Measurements from ENCODE around the gene ATP6AP2. TPM values are rescaled to one million over a fixed set of nuclear protein-coding genes. Genes with fewer than 3 reads are reported as not detected.
A peak's percentile ranks its signal among the peaks of the same experiment; 100 is the strongest.

ATP6AP2 gene
- total RNA-seq, 1 donor from 2014 or later = 42.5 TPM

DNA sequence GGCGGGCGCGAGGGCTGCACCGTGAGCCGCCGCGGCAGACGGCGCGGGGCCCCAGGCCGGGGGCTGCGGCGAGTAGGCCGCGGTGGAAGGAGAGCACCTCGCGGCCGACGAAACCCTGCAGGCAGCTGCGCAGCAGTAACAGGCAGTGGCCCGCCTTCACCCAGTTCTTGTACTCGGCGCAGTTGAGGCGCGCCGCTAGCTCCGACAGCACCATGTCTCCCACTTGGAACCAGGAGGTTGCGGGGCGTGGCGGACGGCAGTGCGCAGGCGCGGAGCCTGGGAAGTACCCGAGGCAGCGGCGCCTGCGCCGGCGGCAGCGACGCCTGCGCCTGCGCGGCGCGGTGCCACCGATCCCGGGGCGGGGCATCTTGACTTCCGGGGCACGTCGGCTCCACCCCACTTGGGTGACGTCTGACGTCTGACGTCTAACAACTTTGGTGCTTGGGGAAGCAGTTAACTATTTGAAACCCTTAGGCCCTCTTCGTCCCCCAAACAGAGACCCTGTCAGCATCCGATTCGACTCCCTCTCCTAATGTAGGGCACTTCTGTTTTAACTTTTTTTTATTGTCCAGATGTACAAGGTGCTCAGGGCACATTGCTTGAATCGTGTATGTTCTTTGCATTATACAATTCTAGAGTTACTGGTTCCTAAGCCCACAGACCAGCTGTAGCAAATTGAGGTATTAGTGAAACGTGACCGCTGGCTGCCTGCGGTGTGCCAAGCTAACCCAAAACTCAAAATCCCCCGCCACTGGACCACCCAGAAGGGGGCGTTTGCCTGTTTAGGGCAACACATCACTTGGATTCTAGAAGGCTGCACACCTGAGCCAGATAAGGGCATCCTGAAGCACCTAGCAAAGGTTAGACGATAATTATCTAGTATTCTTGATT, 66.8 kb downstream of the ATP6AP2 start, which contains the start of gene CXorf38:
TSS of gene CXorf38 (minus strand) at position 255 of the 891 bp plus-strand sequence. CDS start at position 214, 41 bp downstream.
- DNase-seq = peak; percentile 90
- Histone ChIP-seq H3K9me3 (replicated peaks) (no peaks in the 10 kb centered on the region), H3K27me3 (ENCODE audit: low read depth) (no peaks in the 10 kb centered on the region), H3K27ac (replicated peaks) (peak within 1 kb of the TSS; percentile 87), H3K36me3 (no peaks in the 10 kb centered on the region), H3K4me3 (peak within 1 kb of the TSS; percentile 86), H3K4me1 (peaks cover 36% of the 10 kb centered on the region)
- intact Hi-C loops (cut with micrococcal nuclease) = no loop called here
- TF ChIP-seq, protein P1, sequence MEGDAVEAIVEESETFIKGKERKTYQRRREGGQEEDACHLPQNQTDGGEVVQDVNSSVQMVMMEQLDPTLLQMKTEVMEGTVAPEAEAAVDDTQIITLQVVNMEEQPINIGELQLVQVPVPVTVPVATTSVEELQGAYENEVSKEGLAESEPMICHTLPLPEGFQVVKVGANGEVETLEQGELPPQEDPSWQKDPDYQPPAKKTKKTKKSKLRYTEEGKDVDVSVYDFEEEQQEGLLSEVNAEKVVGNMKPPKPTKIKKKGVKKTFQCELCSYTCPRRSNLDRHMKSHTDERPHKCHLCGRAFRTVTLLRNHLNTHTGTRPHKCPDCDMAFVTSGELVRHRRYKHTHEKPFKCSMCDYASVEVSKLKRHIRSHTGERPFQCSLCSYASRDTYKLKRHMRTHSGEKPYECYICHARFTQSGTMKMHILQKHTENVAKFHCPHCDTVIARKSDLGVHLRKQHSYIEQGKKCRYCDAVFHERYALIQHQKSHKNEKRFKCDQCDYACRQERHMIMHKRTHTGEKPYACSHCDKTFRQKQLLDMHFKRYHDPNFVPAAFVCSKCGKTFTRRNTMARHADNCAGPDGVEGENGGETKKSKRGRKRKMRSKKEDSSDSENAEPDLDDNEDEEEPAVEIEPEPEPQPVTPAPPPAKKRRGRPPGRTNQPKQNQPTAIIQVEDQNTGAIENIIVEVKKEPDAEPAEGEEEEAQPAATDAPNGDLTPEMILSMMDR (IDR thresholded peaks at IDR 0.05; ENCODE audit: borderline replicate concordance) = no peak

DNA sequence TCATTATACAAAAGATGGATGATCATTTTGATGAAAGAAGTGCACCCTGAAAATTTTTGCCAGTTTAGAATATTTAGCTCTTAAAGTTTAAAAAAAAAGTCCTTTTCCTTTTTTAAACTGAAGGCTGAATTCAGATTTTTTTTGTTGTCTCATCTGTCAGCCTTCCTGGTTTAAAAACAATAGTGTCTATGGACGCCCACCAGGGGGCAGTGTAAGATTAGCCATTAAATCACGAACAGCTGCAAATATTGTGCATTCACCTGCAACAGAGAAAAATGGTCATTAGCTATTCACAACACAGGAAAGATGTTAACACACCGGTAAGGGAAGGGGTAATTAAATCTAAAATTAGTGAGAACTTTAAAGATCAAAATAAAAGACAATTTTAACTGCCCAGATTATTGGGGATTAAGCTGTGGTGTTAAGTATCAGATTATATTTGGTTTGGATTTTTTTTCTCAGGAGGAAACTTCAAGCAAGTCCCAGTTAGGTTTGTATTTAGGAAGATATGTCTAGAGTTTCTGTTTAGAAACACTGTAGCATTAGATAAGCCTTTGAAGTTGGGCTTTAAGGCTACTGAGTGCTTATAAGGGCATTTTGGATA, 71.0 kb downstream of the ATP6AP2 start:
- Histone ChIP-seq H3K36me3 (no peaks in the 10 kb centered on the region), H3K27ac (replicated peaks) (no peak overlapping the region)

DNA sequence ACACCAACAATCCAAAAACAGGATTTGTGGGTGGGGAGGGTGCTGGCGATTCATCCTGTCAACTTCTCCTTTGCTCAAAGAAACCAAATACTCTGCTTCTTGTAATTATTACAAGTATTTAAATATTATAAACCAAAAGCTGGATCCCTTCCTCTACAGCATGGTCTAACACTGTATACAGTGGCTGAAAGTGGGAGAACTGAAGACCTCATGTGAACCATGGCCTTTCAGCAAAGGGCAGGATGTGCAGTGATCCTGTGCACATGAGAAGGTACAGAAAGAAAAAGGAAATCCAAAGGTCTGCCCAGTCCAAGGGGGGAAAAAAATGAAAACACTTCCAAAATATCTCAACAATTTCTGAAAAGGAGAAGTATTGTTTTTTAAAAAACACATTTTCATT, 71.9 kb downstream of the ATP6AP2 start:
- Histone ChIP-seq H3K4me3 (no peak overlapping the region), H3K27ac (replicated peaks) (no peak overlapping the region), H3K4me1 (peaks cover 11% of the 10 kb centered on the region), H3K9me3 (replicated peaks) (no peaks in the 10 kb centered on the region), H3K36me3 (peaks cover 9% of the 10 kb centered on the region), H3K27me3 (ENCODE audit: low read depth) (no peaks in the 10 kb centered on the region)
- TF ChIP-seq, protein P1 (IDR thresholded peaks at IDR 0.05; ENCODE audit: borderline replicate concordance) = no peak
- intact Hi-C loops (cut with micrococcal nuclease) = loop anchor here (10.0 kb wide), 2 partner anchors 108 to 142 kb away; no protein-coding TSS in a partner anchor
- DNase-seq = no peak

More for the DNA sequence above, 71.0 kb downstream of the ATP6AP2 start:
- Histone ChIP-seq H3K4me3 (no peak overlapping the region), H3K9me3 (replicated peaks) (no peaks in the 10 kb centered on the region), H3K27me3 (ENCODE audit: low read depth) (no peaks in the 10 kb centered on the region), H3K4me1 (peaks cover 15% of the 10 kb centered on the region)
- intact Hi-C loops (cut with micrococcal nuclease) = loop anchor here (10.0 kb wide), 2 partner anchors 107 to 143 kb away; no protein-coding TSS in a partner anchor
- DNase-seq = peak; percentile 18
- TF ChIP-seq, protein P1 (IDR thresholded peaks at IDR 0.05; ENCODE audit: borderline replicate concordance) = peak; percentile 71

DNA sequence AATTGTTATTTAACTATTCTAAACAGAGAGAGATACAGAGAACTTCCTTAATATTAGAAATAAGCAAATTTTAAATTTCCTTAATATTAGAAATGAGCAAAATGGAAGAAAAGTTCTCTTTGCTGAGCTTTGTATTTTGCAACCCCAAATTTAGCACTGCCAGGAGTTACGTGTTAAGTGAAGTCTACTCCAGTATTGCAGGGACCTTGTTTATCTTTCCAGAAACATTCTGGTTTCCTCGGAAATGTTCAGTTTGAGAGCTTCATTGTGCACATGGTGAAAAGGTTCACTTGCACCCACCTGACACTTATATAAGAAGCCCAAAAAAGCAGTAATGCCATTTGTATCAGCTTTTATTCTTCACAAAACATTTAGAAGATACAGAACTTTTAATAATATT, 72.8 kb downstream of the ATP6AP2 start:
- Histone ChIP-seq H3K9me3 (replicated peaks) (no peaks in the 10 kb centered on the region), H3K4me1 (peaks cover 11% of the 10 kb centered on the region), H3K27me3 (ENCODE audit: low read depth) (no peaks in the 10 kb centered on the region), H3K36me3 (peaks cover 16% of the 10 kb centered on the region), H3K27ac (replicated peaks) (no peak overlapping the region), H3K4me3 (no peak overlapping the region)
- intact Hi-C loops (cut with micrococcal nuclease) = loop anchor here (10.0 kb wide), 2 partner anchors 109 to 141 kb away; no protein-coding TSS in a partner anchor
- DNase-seq = no peak
- TF ChIP-seq, protein P1 (IDR thresholded peaks at IDR 0.05; ENCODE audit: borderline replicate concordance) = no peak

Other genes starting within 250 kb of the ATP6AP2 start
- gene MPC1L, start 42.5 kb downstream of the ATP6AP2 start, total RNA-seq = not detected
- 3.7 TPM for gene CXorf38, start 66.6 kb downstream of the ATP6AP2 start, total RNA-seq
- 30.7 TPM for gene MED14, start 154.6 kb downstream of the ATP6AP2 start, total RNA-seq